Epithelial cell of esophagus (primary cell): ENCODE data around the gene GATA5.

Experiments used
- DNase-seq: peaks from one replicate; pipeline ENCODE4 v3.0.0; 2010; ENCODE audit warnings: low read depth
- H3K4me3 ChIP-seq: 2 replicates; pipeline ENCODE4 v1.5.1; 2011; ENCODE audit warnings: mild to moderate bottlenecking, low read length, control low read depth
- TF ChIP-seq, protein P1 (sequence below): IDR thresholded peaks from 2 replicates; pipeline ENCODE4 v1.5.1; 2011; ENCODE audit warnings: low read depth, mild to moderate bottlenecking, low read length, control low read depth, inconsistent platforms; ENCODE audit not compliant: insufficient read depth; ENCODE audit errors: missing control alignments

Gene GATA5

DNA sequence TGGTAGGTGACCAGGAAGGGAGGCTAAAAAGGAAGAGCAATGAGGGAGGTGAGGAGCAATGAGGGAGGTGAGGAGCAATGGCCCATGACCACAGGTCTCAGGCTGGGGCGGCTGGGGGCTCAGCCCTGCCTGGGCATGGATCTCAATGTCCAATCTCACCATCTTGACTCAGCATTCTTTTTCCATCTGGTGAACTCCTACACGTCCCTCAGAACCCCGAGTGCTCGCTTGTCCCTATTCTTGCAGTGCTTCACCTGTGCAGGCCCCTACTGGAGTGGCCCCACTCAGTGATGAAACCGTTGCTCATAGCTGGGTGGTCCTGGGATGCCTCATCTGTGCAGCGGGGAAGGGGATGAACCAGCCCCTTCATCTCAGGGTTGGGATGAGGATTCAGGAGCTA lies 31.5 kb downstream of the GATA5 start:
- TF ChIP-seq, protein P1, sequence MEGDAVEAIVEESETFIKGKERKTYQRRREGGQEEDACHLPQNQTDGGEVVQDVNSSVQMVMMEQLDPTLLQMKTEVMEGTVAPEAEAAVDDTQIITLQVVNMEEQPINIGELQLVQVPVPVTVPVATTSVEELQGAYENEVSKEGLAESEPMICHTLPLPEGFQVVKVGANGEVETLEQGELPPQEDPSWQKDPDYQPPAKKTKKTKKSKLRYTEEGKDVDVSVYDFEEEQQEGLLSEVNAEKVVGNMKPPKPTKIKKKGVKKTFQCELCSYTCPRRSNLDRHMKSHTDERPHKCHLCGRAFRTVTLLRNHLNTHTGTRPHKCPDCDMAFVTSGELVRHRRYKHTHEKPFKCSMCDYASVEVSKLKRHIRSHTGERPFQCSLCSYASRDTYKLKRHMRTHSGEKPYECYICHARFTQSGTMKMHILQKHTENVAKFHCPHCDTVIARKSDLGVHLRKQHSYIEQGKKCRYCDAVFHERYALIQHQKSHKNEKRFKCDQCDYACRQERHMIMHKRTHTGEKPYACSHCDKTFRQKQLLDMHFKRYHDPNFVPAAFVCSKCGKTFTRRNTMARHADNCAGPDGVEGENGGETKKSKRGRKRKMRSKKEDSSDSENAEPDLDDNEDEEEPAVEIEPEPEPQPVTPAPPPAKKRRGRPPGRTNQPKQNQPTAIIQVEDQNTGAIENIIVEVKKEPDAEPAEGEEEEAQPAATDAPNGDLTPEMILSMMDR = no peak
- H3K4me3 ChIP-seq = no peak overlapping the region
- no peak for DNase-seq

DNA sequence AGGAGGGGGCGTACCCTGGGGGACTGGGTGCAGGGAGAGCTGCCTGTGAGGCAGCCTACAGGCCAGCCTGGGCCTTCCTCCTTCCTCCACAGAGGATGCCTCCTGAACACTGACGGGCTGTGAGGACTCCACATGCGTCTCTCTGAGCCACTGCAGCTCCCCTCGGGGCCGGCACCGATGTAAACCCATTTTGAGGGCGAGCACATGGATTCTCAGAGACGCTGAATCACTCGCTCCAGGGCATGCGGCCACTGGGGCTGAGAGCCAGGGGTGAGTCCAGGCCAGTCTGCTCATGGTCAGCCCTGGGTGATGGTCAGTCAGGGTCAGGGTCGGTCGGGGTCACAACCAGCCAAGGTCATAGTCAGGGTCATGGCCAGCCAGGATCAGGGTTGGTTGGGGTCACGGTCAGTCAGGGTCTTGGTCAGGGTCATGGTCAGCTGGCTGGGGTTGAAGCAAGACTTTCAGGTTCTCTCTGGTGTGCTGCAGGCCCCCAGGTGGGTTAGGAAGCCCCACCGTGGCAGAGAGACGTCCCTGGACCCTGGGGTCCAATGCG lies 33.7 kb downstream of the GATA5 start:
- no peak overlapping the region for H3K4me3 ChIP-seq
- no peak for DNase-seq
- TF ChIP-seq, protein P1 = no peak

DNA sequence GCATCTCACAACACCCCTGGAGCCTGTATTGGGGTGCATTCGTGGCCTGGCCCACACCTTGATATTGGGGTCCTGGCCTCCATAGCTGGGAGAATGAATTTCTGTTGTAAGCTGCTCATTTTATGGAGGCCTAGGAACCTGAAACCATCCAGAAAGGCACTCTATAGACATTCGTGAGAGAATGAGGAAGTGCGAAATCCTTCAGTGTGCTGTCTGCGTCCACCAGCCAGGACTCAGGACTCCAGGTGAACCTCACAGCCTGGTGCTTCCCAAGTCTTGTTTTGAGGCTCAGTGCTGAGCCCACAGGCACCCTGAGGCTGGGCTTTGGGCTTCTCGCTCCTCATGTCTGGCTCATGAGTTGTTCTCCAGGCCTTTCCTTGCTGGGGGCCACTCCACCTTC lies 36.6 kb downstream of the GATA5 start:
- DNase-seq = no peak
- TF ChIP-seq, protein P1 = no peak
- no peak overlapping the region for H3K4me3 ChIP-seq

DNA sequence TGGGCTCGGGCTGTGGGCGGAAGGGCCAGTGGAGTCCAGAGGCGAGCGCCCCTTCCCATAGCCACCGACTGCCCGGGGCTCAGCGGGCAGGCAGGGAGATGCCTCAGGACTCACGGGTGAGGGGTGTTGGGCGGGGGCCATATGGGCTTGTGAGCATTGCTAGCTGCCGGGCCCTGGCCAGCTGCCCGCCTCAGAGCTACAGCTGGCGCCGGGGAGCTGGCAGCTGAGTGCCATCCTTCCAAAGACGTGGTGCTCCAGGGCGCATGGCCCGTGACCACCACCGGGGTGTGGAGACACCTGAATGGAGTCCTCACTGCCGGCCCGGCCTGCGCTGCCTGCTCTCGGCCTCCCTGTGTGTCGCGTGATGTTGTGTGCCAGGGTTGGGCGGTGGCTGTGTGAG lies 37.9 kb downstream of the GATA5 start:
- TF ChIP-seq, protein P1 = no peak

DNA sequence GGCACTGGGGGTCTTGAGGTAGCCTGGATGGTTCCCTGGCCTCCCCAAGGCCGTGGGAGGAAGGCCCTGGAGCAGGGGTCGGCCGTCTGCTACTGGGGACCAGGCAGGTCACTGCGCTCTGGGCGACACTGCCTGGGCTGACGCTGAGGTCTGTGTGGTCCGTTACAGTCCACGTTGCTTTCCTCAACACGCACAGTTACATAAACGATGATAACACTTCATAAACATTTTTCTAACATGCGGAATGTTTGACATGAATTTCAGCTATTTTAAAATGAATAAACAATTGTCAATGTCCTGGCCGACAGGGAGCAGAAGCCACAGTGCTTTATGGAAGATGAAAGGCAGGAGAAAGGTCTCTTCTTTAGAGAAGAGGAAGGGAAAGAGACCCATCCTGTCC lies 38.3 kb downstream of the GATA5 start:
- DNase-seq = no peak
- TF ChIP-seq, protein P1 = no peak

More for the DNA sequence above, 37.9 kb downstream of the GATA5 start:
- DNase-seq = no peak
- no peak overlapping the region for H3K4me3 ChIP-seq

DNA sequence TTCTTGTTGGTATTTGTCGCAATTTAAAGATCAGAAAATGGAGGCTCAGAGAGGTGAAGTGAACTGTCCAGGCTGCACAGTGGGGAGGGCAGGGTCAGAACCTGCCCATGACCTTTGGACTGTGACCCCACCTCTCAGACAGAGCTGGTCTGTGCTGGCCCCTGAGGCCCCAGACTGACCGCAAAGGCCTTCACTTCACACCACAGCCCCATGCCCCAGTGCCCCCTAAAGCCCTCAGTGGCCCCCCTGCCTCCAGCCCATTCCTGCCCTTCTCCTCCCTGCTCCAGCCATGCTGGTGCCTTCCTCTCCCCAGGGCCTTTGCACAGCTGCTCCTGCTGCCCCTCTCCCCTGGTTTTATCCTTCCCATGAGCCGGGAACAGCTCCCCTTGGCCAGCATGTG lies 39.1 kb downstream of the GATA5 start:
- H3K4me3 ChIP-seq = no peak overlapping the region
- no peak for DNase-seq
- TF ChIP-seq, protein P1 = no peak

More for the DNA sequence above, 38.3 kb downstream of the GATA5 start:
- no peak overlapping the region for H3K4me3 ChIP-seq
